Cardiac muscle cell (in vitro differentiated cells and primary cell): ENCODE data around the gene SMAD6. TPM values are rescaled to one million over a fixed set of nuclear protein-coding genes. Genes with fewer than 3 reads are reported as not detected.

ENCODE experiments used
- DNase-seq, 2 donors: peaks; one replicate each; pipeline versions ENCODE4 v3.0.0 to v3.0.0-alpha.2; 2010 to 2017; ENCODE audit warnings: low read depth in 1 of 2, low spot score in 1 of 2
- H3K27ac ChIP-seq: fragments of 200-600 bp; sonication (generic); 2 replicates; pipeline ENCODE4 v1.5.1; 2016
- H3K27me3 ChIP-seq: fragments of 200-600 bp; sonication (generic); 2 replicates; pipeline ENCODE4 v1.6.0; 2016; ENCODE audit warnings: control low read depth
- H3K36me3 ChIP-seq: fragments of 200-600 bp; sonication (generic); 2 replicates; pipeline ENCODE4 v1.5.1; 2016; ENCODE audit warnings: control low read depth
- H3K4me1 ChIP-seq: fragments of 200-600 bp; sonication (generic); 2 replicates; pipeline ENCODE4 v1.8.1; 2017; ENCODE audit warnings: low read depth, mild to moderate bottlenecking, mixed run types
- H3K4me3 ChIP-seq: fragments of 200-600 bp; sonication (generic); 2 replicates; pipeline ENCODE4 v1.5.1; 2016; ENCODE audit warnings: mild to moderate bottlenecking
- H3K9me3 ChIP-seq: fragments of 200-600 bp; sonication (generic); 2 replicates; pipeline ENCODE4 v1.5.1; 2017; ENCODE audit warnings: low read depth, mild to moderate bottlenecking, control low read depth
- polyA plus RNA-seq: library from polyadenylated mRNA; unstranded; fragments of >200 nt; fragmentation: Nextera tagmentation; extraction: Ambion mirVana; gene quantifications from 2 replicates; pipeline ENCODE4 v1.2.1, GENCODE V29; 2016
- total RNA-seq: library from RNA; depleted of rRNA; stranded (reverse); fragments of >200 nt; gene quantifications from 2 replicates; pipeline ENCODE4 v1.2.3, GENCODE V29; 2016
- TF ChIP-seq, protein P1 (sequence below): IDR thresholded peaks from 2 replicates; pipeline ENCODE4 v1.5.1; 2012; ENCODE audit warnings: low read depth, mild to moderate bottlenecking, low read length

Gene SMAD6
- total and polyA plus RNA-seq, 2 experiments from 2014 or later = 106 to 274 TPM

DNA sequence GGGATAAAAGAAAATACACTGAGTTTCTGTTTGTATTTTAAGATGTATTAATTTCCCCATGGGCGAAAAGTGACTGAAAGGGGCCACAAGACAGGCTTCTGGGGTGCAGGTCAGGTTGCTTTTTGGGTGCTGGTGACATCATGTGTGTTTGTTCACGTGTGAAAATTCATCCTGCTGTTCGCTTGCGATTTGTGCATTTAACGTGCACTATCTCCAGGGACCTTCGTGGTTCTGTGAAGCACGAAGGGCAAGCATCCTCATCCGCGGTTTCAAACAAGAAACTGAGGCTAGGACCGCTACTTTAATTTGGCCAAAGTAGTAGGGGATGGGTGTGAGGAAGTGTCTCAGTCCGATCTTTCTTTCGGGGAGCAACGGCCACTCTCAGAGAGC lies 1.6 kb upstream of the SMAD6 start:
- no peak for DNase-seq
- peak overlapping the region; percentile 2 for H3K27ac ChIP-seq
- TF ChIP-seq, protein P1, sequence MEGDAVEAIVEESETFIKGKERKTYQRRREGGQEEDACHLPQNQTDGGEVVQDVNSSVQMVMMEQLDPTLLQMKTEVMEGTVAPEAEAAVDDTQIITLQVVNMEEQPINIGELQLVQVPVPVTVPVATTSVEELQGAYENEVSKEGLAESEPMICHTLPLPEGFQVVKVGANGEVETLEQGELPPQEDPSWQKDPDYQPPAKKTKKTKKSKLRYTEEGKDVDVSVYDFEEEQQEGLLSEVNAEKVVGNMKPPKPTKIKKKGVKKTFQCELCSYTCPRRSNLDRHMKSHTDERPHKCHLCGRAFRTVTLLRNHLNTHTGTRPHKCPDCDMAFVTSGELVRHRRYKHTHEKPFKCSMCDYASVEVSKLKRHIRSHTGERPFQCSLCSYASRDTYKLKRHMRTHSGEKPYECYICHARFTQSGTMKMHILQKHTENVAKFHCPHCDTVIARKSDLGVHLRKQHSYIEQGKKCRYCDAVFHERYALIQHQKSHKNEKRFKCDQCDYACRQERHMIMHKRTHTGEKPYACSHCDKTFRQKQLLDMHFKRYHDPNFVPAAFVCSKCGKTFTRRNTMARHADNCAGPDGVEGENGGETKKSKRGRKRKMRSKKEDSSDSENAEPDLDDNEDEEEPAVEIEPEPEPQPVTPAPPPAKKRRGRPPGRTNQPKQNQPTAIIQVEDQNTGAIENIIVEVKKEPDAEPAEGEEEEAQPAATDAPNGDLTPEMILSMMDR = no peak

DNA sequence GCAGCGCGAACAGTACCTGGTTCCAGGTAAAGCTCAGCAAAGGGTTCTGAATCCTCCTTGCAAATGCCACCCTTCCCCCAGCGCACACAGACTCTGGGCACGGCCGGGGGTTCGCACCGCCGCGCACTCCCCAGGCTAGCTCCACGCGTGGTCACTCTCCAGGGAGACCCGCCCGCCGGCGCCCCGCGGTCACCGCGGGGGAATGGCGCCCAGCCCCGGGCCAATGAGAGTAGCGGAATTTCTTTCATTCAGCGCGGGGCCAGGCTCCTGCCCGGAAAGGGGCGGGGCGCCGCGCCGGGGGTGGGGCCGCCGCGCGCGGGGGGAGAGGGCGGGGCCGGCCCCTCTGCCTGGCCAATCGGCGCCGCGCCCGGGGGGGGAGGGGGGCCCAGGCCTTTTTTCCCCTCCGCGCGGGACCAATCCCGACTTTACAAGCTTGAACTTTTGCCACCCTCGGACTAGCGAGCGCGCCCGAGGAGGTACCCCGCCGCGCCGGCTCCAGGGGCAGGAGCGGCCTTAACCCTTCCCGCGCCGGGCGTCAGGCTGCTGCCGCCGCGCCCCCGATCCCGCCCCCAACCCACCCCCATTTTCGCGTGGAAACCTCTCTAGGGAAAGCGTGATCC lies 1.1 kb upstream of the SMAD6 start:
- TF ChIP-seq, protein P1 = no peak
- H3K27ac ChIP-seq = peak overlapping the region; percentile 97

More for the DNA sequence above, 1.6 kb upstream of the SMAD6 start:
- Histone ChIP-seq H3K4me1 (peaks cover 13% of the 10 kb centered on the region), H3K27me3 (no peaks in the 10 kb centered on the region), H3K4me3 (peak overlapping the region; percentile 100), H3K9me3 (no peaks in the 10 kb centered on the region), H3K36me3 (peaks cover 6% of the 10 kb centered on the region)

DNA sequence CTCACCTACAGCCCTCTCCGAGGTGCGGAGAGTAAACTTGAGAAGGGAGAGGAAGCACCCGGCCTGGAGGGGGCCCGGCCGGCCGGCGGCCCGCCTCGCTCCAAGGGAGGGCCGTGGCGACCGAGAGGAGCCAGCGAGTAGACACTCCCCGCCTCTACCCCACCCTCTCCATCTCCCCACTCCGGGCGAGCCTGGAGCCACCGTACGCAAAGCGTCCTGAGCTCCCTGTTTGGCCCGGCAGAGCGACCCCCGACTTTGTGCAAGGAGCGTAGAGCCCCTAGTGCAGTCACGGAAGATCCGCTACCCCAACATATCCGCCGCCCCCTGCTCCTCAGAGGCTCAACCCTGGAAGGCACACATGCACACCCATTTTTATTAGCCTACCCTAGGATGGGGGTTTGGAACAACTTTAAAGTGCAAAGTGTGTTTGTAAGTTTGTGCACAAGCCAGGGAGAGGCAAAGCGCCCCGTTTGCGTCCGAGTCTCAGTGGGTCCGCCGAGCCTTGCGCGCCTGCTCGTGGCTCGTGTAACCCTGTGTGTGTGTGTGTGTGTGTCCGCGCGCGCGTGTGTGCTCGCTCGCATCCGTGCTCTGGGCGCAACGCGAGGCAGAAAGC lies 508 bp upstream of the SMAD6 start:
- TF ChIP-seq, protein P1 = no peak
- DNase-seq = peak in 1 of 2 donors; percentile 75
- peak overlapping the region; percentile 100 for H3K4me3 ChIP-seq
- peaks cover 13% of the 10 kb centered on the region for H3K36me3 ChIP-seq
- H3K27me3 ChIP-seq = no peaks in the 10 kb centered on the region
- H3K27ac ChIP-seq = peak overlapping the region; percentile 97
- H3K9me3 ChIP-seq = no peaks in the 10 kb centered on the region
- peaks cover 10% of the 10 kb centered on the region for H3K4me1 ChIP-seq

More for the DNA sequence above, 1.1 kb upstream of the SMAD6 start:
- no peaks in the 10 kb centered on the region for H3K9me3 ChIP-seq
- H3K36me3 ChIP-seq = peaks cover 11% of the 10 kb centered on the region
- H3K27me3 ChIP-seq = no peaks in the 10 kb centered on the region
- peak; percentile 98 for DNase-seq
- peaks cover 8% of the 10 kb centered on the region for H3K4me1 ChIP-seq
- H3K4me3 ChIP-seq = peak overlapping the region; percentile 100

DNA sequence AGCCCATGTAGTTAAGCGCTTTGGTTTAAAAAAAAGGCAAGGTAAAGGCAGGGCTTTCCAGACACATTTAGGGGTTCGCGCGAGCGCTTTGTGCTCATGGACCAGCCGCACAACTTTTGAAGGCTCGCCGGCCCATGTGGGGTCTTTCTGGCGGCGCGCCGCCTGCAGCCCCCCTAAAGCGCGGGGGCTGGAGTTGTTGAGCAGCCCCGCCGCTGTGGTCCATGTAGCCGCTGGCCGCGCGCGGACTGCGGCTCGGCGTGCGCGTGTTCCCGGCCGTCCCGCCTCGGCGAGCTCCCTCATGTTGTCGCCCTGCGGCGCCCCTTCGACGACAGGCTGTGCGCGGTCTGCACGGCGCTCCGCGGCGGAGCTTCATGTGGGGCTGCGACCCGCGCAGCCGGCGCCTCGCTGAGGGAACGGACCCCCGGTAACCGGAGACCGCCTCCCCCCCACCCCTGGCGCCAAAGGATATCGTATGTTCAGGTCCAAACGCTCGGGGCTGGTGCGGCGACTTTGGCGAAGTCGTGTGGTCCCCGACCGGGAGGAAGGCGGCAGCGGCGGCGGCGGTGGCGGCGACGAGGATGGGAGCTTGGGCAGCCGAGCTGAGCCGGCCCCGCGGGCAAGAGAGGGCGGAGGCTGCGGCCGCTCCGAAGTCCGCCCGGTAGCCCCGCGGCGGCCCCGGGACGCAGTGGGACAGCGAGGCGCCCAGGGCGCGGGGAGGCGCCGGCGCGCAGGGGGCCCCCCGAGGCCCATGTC lies 927 bp downstream of the SMAD6 start:
- TF ChIP-seq, protein P1 = no peak
- H3K36me3 ChIP-seq = peaks cover 18% of the 10 kb centered on the region
- peak overlapping the region; percentile 100 for H3K4me3 ChIP-seq
- H3K27ac ChIP-seq = peak overlapping the region; percentile 97
- H3K4me1 ChIP-seq = peaks cover 21% of the 10 kb centered on the region
- no peaks in the 10 kb centered on the region for H3K9me3 ChIP-seq
- no peaks in the 10 kb centered on the region for H3K27me3 ChIP-seq
- DNase-seq = peak; percentile 21 to 51

DNA sequence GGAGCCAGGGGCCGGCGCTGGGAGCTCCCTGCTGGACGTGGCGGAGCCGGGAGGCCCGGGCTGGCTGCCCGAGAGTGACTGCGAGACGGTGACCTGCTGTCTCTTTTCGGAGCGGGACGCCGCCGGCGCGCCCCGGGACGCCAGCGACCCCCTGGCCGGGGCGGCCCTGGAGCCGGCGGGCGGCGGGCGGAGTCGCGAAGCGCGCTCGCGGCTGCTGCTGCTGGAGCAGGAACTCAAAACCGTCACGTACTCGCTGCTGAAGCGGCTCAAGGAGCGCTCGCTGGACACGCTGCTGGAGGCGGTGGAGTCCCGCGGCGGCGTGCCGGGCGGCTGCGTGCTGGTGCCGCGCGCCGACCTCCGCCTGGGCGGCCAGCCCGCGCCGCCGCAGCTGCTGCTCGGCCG lies 1.5 kb downstream of the SMAD6 start:
- TF ChIP-seq, protein P1 = no peak
- Histone ChIP-seq H3K27me3 (no peaks in the 10 kb centered on the region), H3K9me3 (no peaks in the 10 kb centered on the region), H3K36me3 (peaks cover 24% of the 10 kb centered on the region), H3K27ac (peak overlapping the region; percentile 97), H3K4me3 (peak overlapping the region; percentile 100), H3K4me1 (peaks cover 23% of the 10 kb centered on the region)
- peak in 1 of 2 donors; percentile 48 for DNase-seq
